ENCODE measurements around the gene APOA1. TPM values are rescaled to one million over a fixed set of nuclear protein-coding genes. Genes with fewer than 3 reads are reported as not detected.

Gene APOA1
- total RNA-seq, 1 donor from 2014 or later, result 0.10 TPM

- DNase-seq (ENCODE audit: low read depth), result no peak
Observed at GRCh38 chr11:116833816-116834534, 3.4 kb downstream of the APOA1 start.

- DNase-seq (ENCODE audit: low read depth), result no peak
Observed at GRCh38 chr11:116833491-116833815, 4.0 kb downstream of the APOA1 start.

GRCh38 chr11:116832350-116833290 lies 4.8 kb downstream of the APOA1 start:
- no peak for DNase-seq (ENCODE audit: low read depth)

- DNase-seq (ENCODE audit: low read depth), result no peak
Observed at GRCh38 chr11:116831790-116832349, 5.6 kb downstream of the APOA1 start.

- DNase-seq (ENCODE audit: low read depth), result no peak
Observed at GRCh38 chr11:116830184-116830912, 7.1 kb downstream of the APOA1 start.

GRCh38 chr11:116829525-116830183 lies 7.8 kb downstream of the APOA1 start, which contains the start of gene APOC3:
Gene APOC3, plus strand, starts transcription at chr11:116829907. Its CDS starts 676 bp downstream, at chr11:116830583.
- DNase-seq (ENCODE audit: low read depth), result no peak

- no peak for DNase-seq (ENCODE audit: low read depth)
Observed at GRCh38 chr11:116828632-116829524, 8.5 kb downstream of the APOA1 start.

GRCh38 chr11:116827461-116827860 lies 10.0 kb downstream of the APOA1 start:
- no peak for DNase-seq (ENCODE audit: low read depth)

GRCh38 chr11:116826751-116827431 lies 10.5 kb downstream of the APOA1 start:
- DNase-seq (ENCODE audit: low read depth), result no peak

GRCh38 chr11:116825854-116826750 lies 11.3 kb downstream of the APOA1 start:
- no peak for DNase-seq (ENCODE audit: low read depth)

GRCh38 chr11:116825434-116825833 lies 12.0 kb downstream of the APOA1 start:
- DNase-seq (ENCODE audit: low read depth), result no peak

- no peak for DNase-seq (ENCODE audit: low read depth)
Observed at GRCh38 chr11:116823031-116823843, 14.2 kb downstream of the APOA1 start, which contains the start of gene APOA4. Gene APOA4, minus strand, starts transcription at chr11:116823304. Its CDS starts 113 bp downstream, at chr11:116823191.

GRCh38 chr11:116822575-116822974 lies 14.8 kb downstream of the APOA1 start:
- DNase-seq (ENCODE audit: low read depth), result no peak

GRCh38 chr11:116821050-116821918 lies 16.1 kb downstream of the APOA1 start:
- no peak for DNase-seq (ENCODE audit: low read depth)

GRCh38 chr11:116819049-116819448 lies 18.4 kb downstream of the APOA1 start:
- no peak for DNase-seq (ENCODE audit: low read depth)

- DNase-seq (ENCODE audit: low read depth), result no peak
Observed at GRCh38 chr11:116814502-116814901, 22.9 kb downstream of the APOA1 start.
